H1 (cell line): ENCODE data around the gene HS6ST3. TPM values are rescaled to one million over a fixed set of nuclear protein-coding genes. Genes with fewer than 3 reads are reported as not detected.

Experiments
- KDM5A ChIP-seq: fragments of 200-600 bp; IDR thresholded peaks from 2 replicates; pipeline ENCODE4 v1.7.1; 2012; ENCODE audit warnings: mild to moderate bottlenecking, low read length, inconsistent platforms, mixed read lengths
- RBBP5 ChIP-seq: IDR thresholded peaks from 2 replicates; pipeline ENCODE4 v1.7.1; 2012; ENCODE audit warnings: low read depth, mild to moderate bottlenecking, inconsistent platforms, low read length, moderate library complexity, borderline replicate concordance
- polyA plus RNA-seq, 7 experiments: library from polyadenylated mRNA; depleted of rRNA in 3 of 7; stranded (reverse) in 5 of 7; unstranded in 2 of 7; fragments of >200 nt in 5 of 7; fragments of 200-250 nt in 2 of 7; gene quantifications; 1 replicate in 5 of 7; 2 replicates in 1 of 7; 4 replicates in 1 of 7; pipeline versions ENCODE4 v1.2.1 to v1.2.3, GENCODE V29; 2011 to 2013; ENCODE audit warnings: missing spikeins in 2 of 7, mixed read lengths in 2 of 7
- total RNA-seq: library from RNA; stranded (reverse); fragmentation: NEBNext Ultra II Directional; extraction: Animal tissue kit (Norgen Biotek cat#: 25700); gene quantifications from 2 replicates; pipeline ENCODE4 v1.2.1, GENCODE V29; 2021

The HS6ST3 gene
- total and polyA plus RNA-seq, 2 of the 8 experiments (the other 6 are each of a cell fraction or from before 2014, with no cell fraction given), result 0.45 to 1.2 TPM

DNA sequence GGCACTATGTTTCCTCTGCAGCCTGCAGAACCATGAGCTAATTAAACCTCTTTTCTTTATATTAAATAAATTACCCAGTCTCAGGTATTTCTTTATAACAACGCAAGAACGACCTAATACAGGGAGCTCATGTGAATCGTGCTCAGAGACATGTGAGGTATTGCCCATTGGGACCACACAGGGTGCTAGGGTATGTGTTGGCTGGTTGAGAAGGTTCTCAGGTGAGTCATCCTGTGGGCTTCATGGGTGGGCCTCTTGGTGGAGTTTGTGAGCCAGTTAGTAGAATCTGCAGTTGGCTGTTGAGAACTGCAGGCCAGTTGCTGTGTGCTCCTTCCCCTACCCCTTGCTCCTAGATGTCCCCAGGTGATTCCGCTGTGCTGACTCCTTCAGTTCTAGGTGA lies 163.0 kb downstream of the HS6ST3 start (continued):
- TF ChIP-seq KDM5A (no peak), RBBP5 (no peak)
